ENCODE measurements around the gene PDIK1L. TPM values are rescaled to one million over a fixed set of nuclear protein-coding genes. Genes with fewer than 3 reads are reported as not detected.

Gene PDIK1L
- total RNA-seq, 4 donors from 2014 or later, result 5.1 to 6.4 (median 5.7) TPM

DNA sequence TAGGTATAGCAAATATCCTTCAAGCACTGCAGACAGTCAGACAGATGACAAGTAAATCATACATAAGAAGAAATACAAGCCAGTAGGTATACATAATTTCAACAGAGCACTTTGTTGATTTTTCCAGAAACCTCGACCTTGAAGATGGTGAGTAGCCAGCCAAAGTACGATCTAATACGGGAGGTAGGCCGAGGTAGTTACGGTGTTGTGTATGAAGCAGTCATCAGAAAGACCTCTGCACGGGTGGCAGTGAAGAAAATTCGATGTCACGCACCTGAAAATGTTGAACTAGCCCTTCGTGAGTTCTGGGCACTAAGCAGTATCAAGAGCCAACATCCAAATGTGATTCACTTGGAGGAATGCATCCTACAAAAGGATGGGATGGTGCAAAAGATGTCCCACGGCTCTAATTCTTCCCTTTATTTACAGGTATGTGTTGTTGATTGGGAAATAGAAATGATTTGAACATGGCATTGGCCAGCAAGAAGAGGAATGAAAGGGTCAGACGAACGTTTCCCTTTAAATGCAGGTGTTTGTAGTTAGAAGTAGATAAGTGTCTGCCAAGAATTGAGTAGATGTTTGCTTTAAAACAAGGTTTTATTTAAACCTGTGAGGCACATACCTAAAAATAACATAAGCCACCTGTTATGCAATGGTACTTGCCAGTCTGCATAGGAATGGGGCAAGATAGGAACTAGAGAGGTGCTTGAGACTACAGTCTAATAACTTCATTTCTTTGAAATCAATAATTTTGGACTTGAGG is 2.7 kb downstream of the PDIK1L start:
- TF ChIP-seq POLR2AphosphoS5 (IDR thresholded peaks at IDR 0.05), result no peak
- TF ChIP-seq, protein P1, sequence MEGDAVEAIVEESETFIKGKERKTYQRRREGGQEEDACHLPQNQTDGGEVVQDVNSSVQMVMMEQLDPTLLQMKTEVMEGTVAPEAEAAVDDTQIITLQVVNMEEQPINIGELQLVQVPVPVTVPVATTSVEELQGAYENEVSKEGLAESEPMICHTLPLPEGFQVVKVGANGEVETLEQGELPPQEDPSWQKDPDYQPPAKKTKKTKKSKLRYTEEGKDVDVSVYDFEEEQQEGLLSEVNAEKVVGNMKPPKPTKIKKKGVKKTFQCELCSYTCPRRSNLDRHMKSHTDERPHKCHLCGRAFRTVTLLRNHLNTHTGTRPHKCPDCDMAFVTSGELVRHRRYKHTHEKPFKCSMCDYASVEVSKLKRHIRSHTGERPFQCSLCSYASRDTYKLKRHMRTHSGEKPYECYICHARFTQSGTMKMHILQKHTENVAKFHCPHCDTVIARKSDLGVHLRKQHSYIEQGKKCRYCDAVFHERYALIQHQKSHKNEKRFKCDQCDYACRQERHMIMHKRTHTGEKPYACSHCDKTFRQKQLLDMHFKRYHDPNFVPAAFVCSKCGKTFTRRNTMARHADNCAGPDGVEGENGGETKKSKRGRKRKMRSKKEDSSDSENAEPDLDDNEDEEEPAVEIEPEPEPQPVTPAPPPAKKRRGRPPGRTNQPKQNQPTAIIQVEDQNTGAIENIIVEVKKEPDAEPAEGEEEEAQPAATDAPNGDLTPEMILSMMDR (IDR thresholded peaks at IDR 0.05), result no peak
- TF ChIP-seq EP300 (IDR thresholded peaks at IDR 0.05), result no peak
- TF ChIP-seq POLR2A (IDR thresholded peaks at IDR 0.05; ENCODE audit: low read depth), result no peak
- Histone ChIP-seq H3K27me3 (no peaks in the 10 kb centered on the region), H3K27ac (replicated peaks in 1 of 4) (no peak overlapping the region), H3K4me3 (no peak overlapping the region), H3K4me1 (peaks cover 25 to 35% (median 27%) of the 10 kb centered on the region in 4 donors), H3K36me3 (peaks cover 0 to 52% (median 27%) of the 10 kb centered on the region in 4 donors), H3K9me3 (no peaks in the 10 kb centered on the region)
- intact Hi-C loops (cut with DNase I), result loop anchor here (5.0 kb wide), 1 partner anchor 118 kb away; the partner anchor contains the start of gene CEP85
- no peak for DNase-seq (ENCODE audit: extremely low spot score)
- 77% methylated on average over 12 of the region's 12 CpGs for whole genome bisulfite sequencing

- TF ChIP-seq EP300 (IDR thresholded peaks at IDR 0.05) (no peak), POLR2A (IDR thresholded peaks at IDR 0.05; ENCODE audit: low read depth) (no peak), POLR2AphosphoS5 (IDR thresholded peaks at IDR 0.05) (no peak)
- TF ChIP-seq, protein P1 (IDR thresholded peaks at IDR 0.05), result no peak
- Histone ChIP-seq H3K4me3 (no peak overlapping the region), H3K36me3 (peaks cover 0 to 60% (median 26%) of the 10 kb centered on the region in 4 donors), H3K27ac (replicated peaks in 1 of 4) (no peak overlapping the region), H3K9me3 (no peaks in the 10 kb centered on the region), H3K4me1 (peaks cover 6 to 34% (median 14%) of the 10 kb centered on the region in 4 donors), H3K27me3 (no peaks in the 10 kb centered on the region)
- intact Hi-C loops (cut with DNase I), result no loop called here
- 77% methylated on average over 9 of the region's 9 CpGs for WGBS
- no peak for DNase-seq (ENCODE audit: extremely low spot score)
Observed at GRCh38 chr1:26119892-26120608, 8.4 kb downstream of the PDIK1L start.

GRCh38 chr1:26121854-26122773 is 10.5 kb downstream of the PDIK1L start:
- TF ChIP-seq, protein P1 (IDR thresholded peaks at IDR 0.05), result no peak
- no peak for TF ChIP-seq POLR2AphosphoS5 (IDR thresholded peaks at IDR 0.05)
- no peak for TF ChIP-seq POLR2A (IDR thresholded peaks at IDR 0.05; ENCODE audit: low read depth)
- no peak for TF ChIP-seq EP300 (IDR thresholded peaks at IDR 0.05)
- no peak overlapping the region for H3K4me3 ChIP-seq
- peak overlapping the region in 3 of 4 donors; percentile 3 to 16 (median 14) for H3K27ac ChIP-seq (replicated peaks in 1 of 4)
- H3K36me3 ChIP-seq, result peaks cover 0 to 40% (median 21%) of the 10 kb centered on the region in 4 donors
- no peaks in the 10 kb centered on the region for H3K9me3 ChIP-seq
- no peaks in the 10 kb centered on the region for H3K27me3 ChIP-seq
- 59% methylated on average over 8 of the region's 8 CpGs for WGBS
- H3K4me1 ChIP-seq, result peaks cover 6 to 38% (median 14%) of the 10 kb centered on the region in 4 donors
- intact Hi-C loops (cut with DNase I), result no loop called here
- no peak for DNase-seq (ENCODE audit: extremely low spot score)
